Measurements from ENCODE around the gene SMIM45.
"Not testable (repeated sequence)": the region's sequence is repeated elsewhere in the genome, so short reads cannot be mapped to it uniquely, and the experiment has no call there.

The SMIM45 gene

DNA sequence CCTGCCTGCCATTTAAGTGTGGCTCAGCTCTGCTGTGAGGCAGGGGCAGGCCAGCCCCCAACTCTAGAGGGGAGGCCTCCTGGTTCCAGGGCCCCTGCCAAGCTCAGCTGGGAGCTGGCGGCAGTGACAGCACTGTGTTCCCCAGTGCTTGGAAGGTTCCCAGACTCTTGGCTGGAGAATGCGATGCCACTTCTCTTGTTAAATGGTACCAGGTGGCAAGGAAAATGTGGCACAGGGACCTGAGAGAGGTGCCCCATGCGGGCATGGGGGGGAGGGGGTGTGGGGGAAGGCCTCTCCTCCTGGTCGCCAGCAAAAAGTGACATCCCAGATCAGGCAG is 17.0 kb upstream of the SMIM45 start:
- no peak for DNase-seq

DNA sequence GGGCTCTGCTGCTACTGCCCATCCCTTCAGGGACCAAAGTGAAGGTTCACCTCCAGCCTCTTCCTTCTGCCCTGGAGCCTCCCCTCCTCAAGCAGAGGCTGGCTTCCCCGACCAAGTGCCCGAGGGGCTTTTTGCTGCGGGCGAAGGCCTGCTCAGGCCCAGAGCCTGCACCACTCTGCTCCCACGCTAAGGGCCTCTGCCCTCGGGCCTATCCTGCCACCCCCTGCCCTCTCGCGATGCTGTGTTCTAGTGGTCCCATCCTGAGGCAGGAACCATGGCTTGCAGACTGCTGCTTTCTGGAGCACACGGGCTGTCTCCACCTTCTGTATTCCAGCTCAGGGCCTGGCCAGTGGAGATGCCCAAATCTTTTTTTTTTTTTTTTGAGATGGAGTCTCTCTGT is 16.4 kb upstream of the SMIM45 start:
- DNase-seq: no peak

DNA sequence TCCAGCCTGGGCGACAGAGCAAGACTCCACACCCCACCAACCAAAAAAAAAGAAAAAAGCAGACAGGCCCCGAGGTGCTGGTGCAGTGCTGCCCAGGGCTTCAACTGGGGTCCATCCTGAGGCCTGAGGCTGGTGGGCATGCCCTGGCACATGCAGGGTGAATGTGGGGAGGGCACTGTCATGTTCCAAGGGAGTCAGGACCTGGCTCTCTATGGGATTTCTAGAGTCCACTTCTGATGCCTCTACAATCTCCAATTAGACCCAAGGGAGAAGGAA is 15.1 kb upstream of the SMIM45 start:
- no peak for DNase-seq

DNA sequence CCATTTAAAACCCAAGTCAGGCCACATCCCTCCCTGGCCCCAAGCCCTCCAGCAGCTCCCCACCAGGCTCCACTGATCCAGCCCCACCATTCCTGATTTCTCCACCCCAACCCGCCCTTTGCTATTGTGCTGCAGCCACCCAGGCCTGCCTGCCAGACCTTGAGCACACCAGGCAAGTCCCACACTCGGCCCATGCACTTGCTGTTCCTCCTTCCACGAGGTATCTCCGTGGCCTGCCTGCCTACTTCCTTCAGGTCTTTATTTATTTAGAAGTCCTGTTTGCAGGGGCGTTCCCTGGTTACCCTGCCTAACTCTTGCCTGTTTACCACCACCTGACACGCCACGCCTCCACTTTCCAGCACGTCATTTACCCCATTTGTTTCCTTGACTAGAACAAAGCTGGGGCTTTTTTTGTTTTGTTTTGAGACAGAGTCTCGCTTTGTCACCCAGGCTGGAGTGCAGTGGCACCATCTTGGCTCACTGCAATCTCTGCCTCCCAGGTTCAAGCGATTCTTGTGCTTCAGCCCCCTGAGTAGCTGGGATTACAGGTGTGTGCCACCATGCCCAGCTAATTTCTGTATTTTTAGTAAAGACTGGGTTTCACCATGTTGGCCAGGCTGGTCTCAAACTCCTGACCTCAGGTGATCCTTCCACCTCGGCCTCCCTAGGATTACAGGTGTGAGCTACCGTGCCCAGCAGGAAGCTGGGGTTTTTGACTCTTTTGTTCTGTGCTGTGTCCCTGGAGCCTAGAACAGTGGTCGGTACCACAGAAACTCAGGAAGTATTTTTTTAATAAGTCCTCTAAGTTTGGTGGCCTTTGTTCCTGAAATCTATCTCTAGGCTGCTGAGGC is 11.7 kb upstream of the SMIM45 start:
- DNase-seq: no peak

DNA sequence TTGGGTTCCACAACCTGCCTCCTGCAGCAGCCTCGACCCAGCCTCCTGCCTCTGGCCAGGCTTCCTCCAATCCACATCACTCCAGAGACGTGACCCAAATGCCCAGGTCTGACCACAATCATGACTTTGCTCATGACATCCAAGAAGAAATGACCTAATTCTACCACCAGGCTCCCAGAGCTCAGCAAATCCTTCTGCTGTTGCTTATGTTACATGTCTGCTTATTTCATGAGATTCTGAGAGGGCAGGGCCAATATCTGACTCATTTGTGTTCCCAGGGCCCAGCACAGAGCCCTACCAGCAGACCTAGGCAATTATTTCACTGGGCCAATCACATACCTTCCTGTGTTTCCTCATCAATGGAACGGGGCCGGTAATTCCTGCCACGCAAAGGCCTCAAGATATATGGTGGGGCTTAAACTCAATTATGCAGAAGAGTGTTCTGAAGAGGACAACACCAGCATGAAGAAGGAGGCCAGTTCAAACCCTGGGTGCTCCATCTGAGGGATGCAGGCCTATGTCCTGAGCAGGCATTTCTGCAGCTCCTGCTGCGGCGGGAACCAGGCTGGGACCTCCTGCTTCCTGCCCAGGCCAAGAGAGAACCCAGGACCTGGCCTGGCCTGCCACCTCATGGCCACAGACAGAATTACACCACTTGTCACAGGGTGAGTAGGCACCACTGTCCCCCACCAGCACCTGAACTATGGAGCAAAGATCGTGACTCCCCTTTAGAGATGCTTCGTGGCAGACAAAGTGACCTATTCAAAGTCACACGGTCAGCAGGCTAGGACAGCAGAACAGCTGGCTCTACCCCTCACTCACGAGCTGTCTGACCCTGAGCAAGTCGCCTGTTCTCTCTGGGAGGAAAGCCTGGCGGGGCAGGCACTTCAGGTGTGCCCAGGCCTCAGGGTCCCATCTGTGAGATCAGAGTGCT is 10.9 kb upstream of the SMIM45 start:
- peak; percentile 83 for DNase-seq

DNA sequence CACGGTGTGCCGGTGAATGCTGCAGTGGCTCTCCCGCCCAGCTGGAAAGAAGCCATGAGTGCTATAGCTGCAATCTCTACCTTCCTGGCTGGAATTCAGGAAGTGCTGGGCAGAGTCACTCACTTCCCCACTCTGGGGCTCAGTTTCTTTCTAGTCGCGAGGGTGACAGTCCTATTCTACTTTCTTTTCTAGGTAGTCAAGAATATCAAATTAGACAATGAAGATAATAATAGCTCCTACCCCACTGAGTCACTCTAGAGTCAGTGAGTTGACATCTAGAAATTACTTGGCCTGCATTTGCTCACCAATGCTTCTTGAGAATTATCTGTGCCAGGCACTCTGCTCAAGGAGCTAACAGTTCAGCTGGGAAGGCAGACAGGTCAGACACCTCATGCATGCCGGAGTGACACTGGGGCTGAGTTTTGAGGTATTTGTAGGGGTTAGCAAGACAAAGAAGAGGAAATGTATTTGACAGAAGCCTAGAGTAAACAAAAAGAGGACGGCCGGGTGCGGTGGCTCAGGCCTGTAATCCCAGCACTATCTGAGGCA is 8.2 kb upstream of the SMIM45 start:
- DNase-seq: no peak

DNA sequence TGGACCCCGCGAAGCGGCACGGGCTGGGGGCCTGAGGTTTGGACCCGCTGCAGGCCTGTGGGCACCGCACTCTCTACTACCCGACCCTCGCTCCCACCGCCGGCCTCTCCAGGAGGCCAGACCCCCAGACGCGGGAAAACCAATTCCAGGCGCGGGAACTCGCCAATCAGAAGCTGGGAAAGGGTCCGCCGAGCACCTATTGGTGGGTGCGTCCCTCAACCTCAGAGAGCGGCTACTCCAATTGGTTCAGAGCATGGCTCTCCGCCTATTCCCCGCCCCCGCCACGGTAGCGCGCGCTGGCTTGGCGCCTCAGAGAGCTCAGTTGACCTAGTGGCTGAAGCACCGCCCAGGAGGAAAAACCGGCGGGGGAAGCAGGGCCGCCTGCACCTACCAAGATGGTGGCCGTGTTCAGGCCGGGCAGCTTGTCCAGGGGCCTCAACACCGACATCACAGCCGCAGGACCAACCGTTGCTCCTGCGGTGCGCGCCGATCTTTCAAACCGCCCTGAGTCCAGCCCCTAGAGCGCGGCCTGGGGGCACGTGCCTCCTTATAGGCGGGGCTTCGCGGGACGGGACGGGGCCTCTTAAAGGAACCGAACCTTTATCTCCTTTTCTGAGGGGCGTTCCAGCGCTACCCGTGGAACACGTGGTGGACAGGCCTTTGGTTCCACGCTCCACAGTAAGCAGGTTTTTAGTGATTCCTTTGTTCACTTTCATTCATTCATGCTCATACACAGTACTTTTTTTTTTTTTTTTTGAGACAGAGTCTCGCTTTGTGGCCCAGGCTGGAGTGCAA is 5.1 kb upstream of the SMIM45 start, which contains the start of gene CENPM:
Gene CENPM (minus strand): TSS at position 524 of the 795 bp plus-strand sequence. CDS start 76 bp downstream, at position 448.
- peak; percentile 97 for DNase-seq

DNA sequence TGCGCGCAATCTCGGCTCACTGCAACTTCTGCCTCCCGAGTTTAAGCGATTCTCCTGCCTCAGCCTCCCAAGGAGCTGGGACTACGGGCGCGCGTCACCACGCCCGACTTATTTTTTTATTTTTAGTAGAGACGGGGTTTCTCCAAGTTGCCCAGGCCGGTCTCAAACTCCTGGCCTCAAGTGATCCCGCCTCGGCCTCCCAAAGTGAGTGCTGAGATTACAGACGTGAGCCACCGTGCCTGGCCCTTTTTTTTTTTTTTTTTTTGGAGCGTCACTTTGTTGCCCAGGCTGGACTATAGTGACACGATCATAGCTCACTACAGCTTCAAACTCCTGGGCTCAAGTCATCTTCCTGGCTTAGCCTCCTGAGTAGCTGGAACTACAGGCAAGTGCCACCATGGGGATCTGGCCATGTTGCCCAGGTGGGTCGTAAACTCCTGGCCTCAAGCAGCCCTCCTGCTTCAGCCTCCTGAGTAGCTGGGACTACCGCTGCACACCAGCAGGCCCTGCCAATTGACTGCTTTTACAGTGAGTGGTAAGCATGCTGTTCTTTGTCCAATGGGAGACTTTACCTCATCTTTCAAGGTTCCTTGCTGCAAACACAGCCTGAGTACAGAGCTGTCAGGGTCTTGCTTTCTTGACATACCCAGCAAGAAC is 4.4 kb upstream of the SMIM45 start:
- no peak for DNase-seq

DNA sequence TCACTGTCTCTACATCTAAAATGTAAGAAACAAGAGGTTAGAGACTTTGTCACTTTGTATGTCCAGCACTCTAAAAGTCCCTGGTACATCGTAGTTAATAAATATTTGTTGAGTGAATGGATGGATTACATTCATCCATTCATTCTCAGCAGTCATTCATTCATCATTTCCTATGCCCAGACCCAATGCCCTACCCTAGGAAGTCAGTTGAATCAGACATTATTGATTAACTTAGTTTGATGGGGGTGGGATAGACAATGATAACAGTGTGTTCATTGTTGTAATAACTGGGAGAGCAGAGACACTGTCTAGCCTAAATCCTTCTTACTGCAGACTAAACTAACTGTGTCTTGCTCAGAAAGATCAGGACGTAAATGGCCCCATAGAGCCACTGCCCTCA is 3.8 kb upstream of the SMIM45 start:
- no peak for DNase-seq

DNA sequence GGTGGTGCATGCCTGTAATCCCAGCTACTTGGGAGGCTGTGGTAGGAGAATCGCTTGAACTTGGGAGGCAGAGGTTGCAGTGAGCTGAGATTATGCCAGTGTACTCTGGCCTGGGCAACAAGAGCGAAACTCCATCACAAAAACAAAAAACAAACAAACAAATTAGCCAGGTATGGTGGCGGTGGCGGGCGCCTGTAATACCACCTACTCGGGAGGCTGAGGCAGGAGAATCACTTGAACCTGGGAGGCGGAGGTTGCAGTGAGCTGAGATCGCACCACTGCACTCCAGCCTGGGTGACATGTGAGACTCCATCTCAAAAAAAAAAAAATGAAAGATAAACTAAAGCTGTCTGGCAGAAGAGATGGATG is 3.0 kb upstream of the SMIM45 start:
- not testable (repeated sequence) for DNase-seq

DNA sequence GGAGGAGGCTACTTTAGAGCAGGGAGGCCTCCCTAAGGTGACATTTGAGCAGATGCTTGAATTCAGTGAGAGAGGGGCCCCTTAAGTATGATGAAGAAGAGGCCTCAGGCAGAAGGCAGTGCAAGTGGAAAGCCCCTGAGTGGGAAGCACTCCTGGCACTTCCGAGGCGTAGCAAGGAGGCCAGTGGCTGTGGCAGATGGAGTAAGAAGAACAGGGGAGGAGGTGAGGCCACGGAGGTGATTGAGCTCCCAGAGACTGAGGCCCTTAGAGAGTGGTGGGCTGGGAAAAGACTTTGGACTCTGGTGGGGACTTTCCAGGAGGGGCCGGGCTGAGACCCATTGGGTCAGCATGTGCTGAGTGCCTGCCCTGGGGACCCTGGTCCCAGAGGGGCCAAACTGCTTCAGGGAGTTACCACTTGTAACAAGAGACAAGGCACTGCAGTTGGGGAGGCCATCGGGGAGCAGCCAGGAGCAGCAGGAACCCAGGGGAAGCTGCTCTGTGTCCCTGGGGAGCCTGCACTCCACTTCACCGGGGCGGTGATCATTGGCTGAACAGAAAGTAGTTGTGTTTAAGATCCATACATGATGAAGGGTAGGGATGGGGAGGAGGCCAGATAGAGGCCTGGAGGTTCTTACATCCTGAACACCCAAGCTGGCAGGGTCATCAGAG is 2.5 kb upstream of the SMIM45 start:
- DNase-seq: no peak

DNA sequence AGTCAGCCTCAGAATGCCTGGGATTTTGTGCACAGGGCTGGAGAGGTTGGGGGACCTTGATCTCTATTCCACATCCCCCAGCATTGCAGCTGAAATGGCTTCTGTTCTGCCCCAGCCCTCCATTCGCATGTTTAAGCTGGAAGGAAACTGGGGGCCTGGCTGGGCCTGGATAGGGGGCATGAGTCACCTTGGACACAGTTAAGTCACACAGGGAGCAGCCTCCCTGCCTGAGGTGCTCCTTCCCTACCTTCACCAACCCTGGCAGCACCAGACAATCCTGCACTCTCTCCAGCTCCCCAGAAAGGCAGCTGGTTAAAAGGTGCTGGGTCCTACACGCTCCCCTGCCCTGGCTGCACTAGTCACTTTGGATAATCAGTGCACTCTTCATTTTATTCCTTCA is 763 bp downstream of the SMIM45 start:
- DNase-seq: no peak

DNA sequence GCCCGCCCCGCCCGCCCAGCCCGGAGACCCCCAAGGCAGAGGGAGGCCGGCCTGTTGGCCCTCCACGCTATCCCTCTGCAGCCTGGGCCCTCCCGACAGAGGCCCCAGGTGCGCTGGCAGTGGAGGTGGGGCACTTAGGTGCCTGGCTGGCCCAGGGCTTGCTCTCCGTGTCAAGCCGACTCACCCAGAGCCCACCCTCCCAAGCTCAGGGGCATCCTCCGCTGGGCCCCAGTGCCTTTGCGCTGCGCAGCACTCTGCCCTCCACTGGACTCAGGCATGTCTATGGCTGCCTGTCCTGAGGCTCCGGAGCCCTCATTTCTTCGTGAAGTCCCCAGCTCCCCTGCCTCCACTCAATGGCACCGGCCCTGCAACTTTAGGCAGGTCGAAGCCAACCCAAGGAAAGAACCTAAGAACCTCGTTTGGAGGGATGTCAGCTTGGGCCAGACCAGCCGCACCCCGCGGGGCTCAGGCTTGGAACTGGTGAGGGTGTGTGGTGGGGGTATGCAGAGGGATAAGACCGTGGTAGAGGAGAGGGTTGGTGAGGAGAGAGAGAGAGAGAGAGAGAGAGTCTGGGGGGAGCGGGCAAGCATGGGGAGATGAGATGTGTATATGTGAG is 6.1 kb downstream of the SMIM45 start:
- no peak for DNase-seq

DNA sequence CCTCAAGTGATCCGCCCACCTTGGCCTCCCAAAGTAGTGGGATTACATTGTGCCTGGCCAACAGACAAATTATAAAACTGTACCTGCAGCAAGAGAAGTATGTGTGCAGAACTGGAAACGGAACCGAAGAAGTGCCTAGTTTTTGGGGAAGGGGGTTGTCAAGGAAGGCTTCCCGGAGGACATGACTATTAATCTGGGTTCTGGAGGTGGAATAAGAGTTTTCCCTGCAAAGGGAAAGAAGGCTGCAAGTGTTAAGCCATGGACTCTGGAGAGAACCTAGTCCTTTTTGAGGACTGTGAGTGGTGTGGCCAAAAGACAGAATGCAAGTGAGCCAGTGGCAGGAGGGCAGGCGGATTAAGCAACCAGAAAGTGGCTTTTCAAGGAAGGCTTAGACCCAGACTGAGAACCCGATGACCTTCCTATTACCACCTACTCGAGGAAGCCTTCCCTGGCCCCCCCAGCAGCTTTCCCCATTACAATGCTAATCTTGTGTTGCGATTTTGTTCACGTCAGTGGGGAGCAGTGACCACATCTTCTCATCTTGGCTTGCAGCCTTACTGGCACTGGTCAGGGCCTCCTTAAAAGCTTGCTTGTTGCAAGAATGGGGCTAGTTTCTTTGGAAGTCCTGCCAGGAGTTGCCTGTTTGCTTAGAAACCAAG is 11.6 kb downstream of the SMIM45 start:
- DNase-seq: no peak

DNA sequence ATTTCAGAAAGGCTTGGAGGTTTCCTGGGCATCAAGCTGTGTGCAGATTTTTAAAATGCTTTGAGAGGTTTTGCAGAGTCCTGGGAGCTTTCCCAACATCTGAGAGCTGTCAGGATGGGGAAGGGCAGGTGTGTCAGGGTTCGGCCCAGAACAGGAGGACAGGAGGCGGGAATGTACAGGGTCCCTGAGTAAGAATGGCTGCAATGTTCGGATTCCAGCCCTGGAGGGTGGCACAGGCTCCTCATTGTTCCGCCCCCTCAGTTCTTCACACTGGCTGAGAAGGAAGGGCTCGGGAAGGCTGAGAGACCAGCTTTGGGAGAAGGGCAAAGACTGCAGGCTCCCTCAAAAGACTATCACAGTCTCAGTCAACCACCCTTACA is 12.2 kb downstream of the SMIM45 start:
- no peak for DNase-seq

DNA sequence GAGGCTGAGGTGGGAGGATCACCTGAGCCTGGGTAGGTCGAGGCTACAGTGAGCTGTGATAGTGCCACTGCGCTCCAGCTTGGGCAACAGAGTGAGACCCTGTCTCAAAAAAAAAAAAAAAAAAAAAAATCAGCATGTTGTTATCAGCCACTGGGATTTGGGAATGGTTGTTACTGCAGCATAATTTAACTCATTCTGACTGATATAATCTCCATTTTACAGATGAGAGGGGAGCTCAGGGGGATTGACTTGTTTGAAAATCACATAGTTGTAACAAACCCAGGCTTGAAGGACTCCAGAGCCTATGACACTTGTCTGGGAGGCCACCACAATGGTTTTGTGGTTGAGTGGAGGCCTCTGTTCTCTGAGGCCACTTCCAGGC is 14.3 kb downstream of the SMIM45 start:
- DNase-seq: no peak

DNA sequence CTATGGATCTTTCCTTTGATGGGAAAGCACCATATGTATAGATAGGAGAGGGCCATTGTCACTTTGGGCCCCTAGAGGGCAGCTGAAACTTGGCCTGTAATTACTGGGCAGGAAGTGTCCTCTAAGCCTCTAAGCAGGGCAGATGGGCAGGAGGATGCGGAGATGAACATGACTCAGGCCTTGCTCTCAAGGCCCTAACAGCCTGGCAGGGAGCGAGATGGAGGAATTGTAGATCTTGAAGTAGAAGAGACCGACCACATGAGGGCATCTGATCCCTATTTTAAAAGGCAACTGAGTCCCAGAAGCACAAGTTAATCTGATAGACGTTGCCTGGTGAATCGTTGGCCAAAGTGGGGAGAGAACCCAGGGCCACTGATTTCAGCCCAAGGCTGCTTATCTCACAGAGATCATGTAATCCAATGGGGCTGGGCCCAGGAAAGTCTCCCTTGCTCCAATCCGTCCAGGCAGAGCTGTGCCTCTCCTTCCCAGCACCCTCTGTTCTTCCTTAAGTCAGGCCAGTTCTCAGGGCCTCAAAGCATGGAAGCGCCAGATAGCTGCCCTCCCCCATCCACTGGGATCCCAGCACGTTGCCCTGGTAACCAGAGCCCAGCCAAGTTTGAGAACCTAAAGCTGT is 14.8 kb downstream of the SMIM45 start:
- DNase-seq: no peak

DNA sequence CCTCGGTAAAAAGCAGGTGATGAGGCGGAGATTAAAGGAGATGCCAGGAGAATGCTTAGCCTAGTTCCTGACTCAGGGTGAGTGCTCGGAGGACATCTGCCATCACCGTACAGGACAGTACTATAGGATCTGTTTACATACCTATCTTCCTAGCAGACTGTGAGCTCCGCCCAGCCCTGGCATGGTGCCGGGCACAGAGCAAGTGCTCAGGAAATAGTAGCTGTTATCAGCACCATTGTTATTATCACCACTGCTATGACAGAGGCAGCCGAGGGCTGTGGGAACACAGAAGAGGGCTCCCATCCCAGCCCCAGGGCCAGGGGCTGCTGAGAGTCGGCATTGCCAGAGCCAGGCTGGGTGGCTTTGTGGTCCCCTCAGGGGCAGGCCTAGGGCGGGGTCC is 16.7 kb downstream of the SMIM45 start:
- DNase-seq: no peak

DNA sequence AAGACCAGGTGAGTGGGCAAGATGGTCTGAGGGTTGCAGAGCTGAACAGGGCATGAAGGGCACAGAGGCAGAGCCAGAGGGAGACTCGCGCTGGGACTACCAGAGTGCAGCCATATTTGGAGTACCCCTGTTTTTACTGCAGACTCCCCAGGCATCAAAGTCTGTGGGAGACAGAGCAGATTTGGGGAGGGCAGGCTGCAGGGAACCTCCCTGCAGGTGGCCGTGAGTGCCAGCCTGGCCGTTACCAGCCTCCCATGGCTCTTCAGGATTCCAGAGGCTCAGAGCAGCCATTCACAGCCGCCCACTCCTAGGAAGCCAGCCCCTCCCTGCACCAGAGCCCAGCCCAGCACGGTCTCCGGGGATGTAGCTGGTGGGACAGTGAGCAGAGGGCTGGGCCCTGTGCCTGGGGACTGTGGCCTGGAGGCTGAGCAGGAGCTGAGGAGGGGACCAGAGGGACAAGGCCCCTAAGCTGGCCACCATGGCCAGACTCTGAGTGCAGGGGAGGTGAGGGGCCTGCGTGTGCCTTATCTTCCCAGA is 17.2 kb downstream of the SMIM45 start, which contains the start of gene SEPTIN3:
Gene SEPTIN3 (plus strand): TSS at position 334 of the 537 bp plus-strand sequence. CDS start 2,050 bp downstream, outside the sequence.
- DNase-seq: no peak

DNA sequence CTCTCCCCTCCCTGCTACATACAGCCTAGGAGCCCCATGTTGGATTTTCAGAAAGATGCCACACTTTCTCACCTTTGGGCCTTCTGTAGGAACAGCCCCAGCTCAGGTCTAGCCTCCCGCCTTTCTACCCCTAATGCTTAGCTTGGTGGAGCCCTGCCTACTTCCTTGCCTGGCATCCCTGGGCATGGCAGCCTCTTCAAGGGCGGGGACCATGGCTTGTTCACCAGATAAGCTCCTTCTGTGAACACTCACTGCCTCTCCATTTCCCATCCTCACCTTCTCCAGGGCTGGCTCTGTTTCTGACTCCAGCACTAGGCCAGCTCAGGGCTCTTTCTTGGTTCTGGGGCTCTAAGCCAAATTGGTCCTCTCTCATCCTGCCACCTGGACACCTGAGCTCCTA is 18.7 kb downstream of the SMIM45 start:
- DNase-seq: no peak

All from left hindlimb (tissue), 1 donor.